CD14-positive monocyte (primary cell): Measurements from ENCODE around the gene CAB39L. TPM values are rescaled to one million over a fixed set of nuclear protein-coding genes. Genes with fewer than 3 reads are reported as not detected.

Experiments
- DNase-seq, 3 donors: peaks; one replicate each; pipeline ENCODE4 v3.0.0-alpha.2; 2011 to 2022
- H2AFZ ChIP-seq: 2 replicates; pipeline ENCODE4 v1.6.0; 2012; ENCODE audit warnings: mild to moderate bottlenecking, low read depth, low read length, inconsistent platforms; ENCODE audit not compliant: insufficient read depth, poor library complexity, severe bottlenecking
- H3K27ac ChIP-seq, 2 donors: 1 replicate in 1 of 2; 2 replicates in 1 of 2; pipeline ENCODE4 v1.5.1; 2012 to 2013; ENCODE audit warnings: low read length in 2 of 2, control low read depth in 1 of 2, inconsistent platforms in 1 of 2, low read depth in 1 of 2, mild to moderate bottlenecking in 1 of 2
- H3K27me3 ChIP-seq, 2 donors: one replicate each; pipeline versions ENCODE4 v1.6.0 to v1.6.1; 2011 to 2013; ENCODE audit warnings: low read length in 2 of 2; ENCODE audit not compliant: control insufficient read depth in 2 of 2, insufficient read depth in 2 of 2
- H3K36me3 ChIP-seq, 2 donors: replicated peaks in 1 of 2; 1 replicate in 1 of 2; 2 replicates in 1 of 2; pipeline versions ENCODE4 v1.5.1 to v1.6.1; 2012 to 2013; ENCODE audit warnings: low read length in 2 of 2, control low read depth in 1 of 2, inconsistent platforms in 1 of 2, mild to moderate bottlenecking in 1 of 2; ENCODE audit not compliant: insufficient read depth in 2 of 2, control insufficient read depth in 1 of 2
- H3K4me1 ChIP-seq, 2 donors: 1 replicate in 1 of 2; 2 replicates in 1 of 2; pipeline versions ENCODE4 v1.5.1 to v1.6.1; 2012 to 2013; ENCODE audit warnings: low read length in 2 of 2, control low read depth in 1 of 2, inconsistent platforms in 1 of 2, mild to moderate bottlenecking in 1 of 2, moderate library complexity in 1 of 2; ENCODE audit not compliant: insufficient read depth in 2 of 2, control insufficient read depth in 1 of 2
- H3K4me2 ChIP-seq: replicated peaks from 2 replicates; pipeline ENCODE3; 2012; ENCODE audit warnings: low read length, moderate library complexity, mild to moderate bottlenecking; ENCODE audit not compliant: poor library complexity, severe bottlenecking; ENCODE audit errors: extremely low read depth
- H3K4me3 ChIP-seq, 3 experiments: fragments of 200-600 bp in 1 of 3; sonication (generic) in 1 of 3; replicated peaks in 1 of 3; 1 replicate in 2 of 3; 2 replicates in 1 of 3; pipeline ENCODE4 v1.5.1; 2011 to 2013; ENCODE audit warnings: low read length in 3 of 3, mild to moderate bottlenecking in 3 of 3, control low read depth in 2 of 3, low read depth in 2 of 3, inconsistent platforms in 1 of 3, moderate library complexity in 1 of 3
- H3K79me2 ChIP-seq: 2 replicates; pipeline ENCODE4 v1.6.0; 2012; ENCODE audit warnings: mild to moderate bottlenecking, control low read depth, inconsistent platforms, low read length, moderate library complexity; ENCODE audit not compliant: insufficient read depth
- H3K9ac ChIP-seq: 2 replicates; pipeline ENCODE4 v1.6.0; 2017; ENCODE audit warnings: low read length, mild to moderate bottlenecking; ENCODE audit not compliant: insufficient read depth, poor library complexity, severe bottlenecking
- H3K9me3 ChIP-seq, 2 donors: replicated peaks in 1 of 2; 1 replicate in 1 of 2; 2 replicates in 1 of 2; pipeline versions ENCODE4 v1.5.1 to v1.6.1; 2012 to 2013; ENCODE audit warnings: low read length in 2 of 2, control low read depth in 1 of 2; ENCODE audit not compliant: control insufficient read depth in 1 of 2, insufficient read depth in 1 of 2
- H4K20me1 ChIP-seq: 2 replicates; pipeline ENCODE4 v1.6.0; 2012; ENCODE audit warnings: mild to moderate bottlenecking, low read length, control low read depth, moderate library complexity; ENCODE audit not compliant: insufficient read depth
- H3K27ac Mint-ChIP-seq, 7 donors: one replicate each; pipeline ENCODE4 v1.8.0; 2020; ENCODE audit warnings: mild to moderate bottlenecking in 7 of 7, mixed read lengths in 7 of 7, moderate library complexity in 6 of 7, inconsistent platforms in 2 of 7
- H3K27me3 Mint-ChIP-seq, 3 donors: one replicate each; pipeline ENCODE4 v1.8.0; 2021 to 2022; ENCODE audit warnings: low read depth in 3 of 3, mild to moderate bottlenecking in 3 of 3, mixed read lengths in 3 of 3, moderate library complexity in 3 of 3, inconsistent platforms in 1 of 3
- H3K36me3 Mint-ChIP-seq, 2 donors: one replicate each; pipeline ENCODE4 v1.8.0; 2020; ENCODE audit warnings: mixed read lengths in 2 of 2, inconsistent platforms in 1 of 2, mild to moderate bottlenecking in 1 of 2
- H3K4me1 Mint-ChIP-seq: one replicate; pipeline ENCODE4 v1.8.0; 2020; ENCODE audit warnings: mild to moderate bottlenecking, mixed read lengths
- H3K4me3 Mint-ChIP-seq, 2 donors: one replicate each; pipeline ENCODE4 v1.8.0; 2020; ENCODE audit warnings: mild to moderate bottlenecking in 2 of 2, mixed read lengths in 2 of 2, moderate library complexity in 1 of 2
- H3K9me3 Mint-ChIP-seq, 7 donors: one replicate each; pipeline ENCODE4 v1.8.0; 2020 to 2022; ENCODE audit warnings: mixed read lengths in 7 of 7, mild to moderate bottlenecking in 6 of 7, moderate library complexity in 6 of 7, inconsistent platforms in 2 of 7
- WGBS: methylation state at CpG from one replicate; pipeline ENCODE4 v1.1.5; 2013; ENCODE audit warnings: missing lambda C conversion rate; ENCODE audit not compliant: insufficient coverage; 5-methylcytosine and 5-hydroxymethylcytosine counted together
- intact Hi-C, 2 donors: fragments of 100-400 bp; cut with micrococcal nuclease; formaldehyde crosslinking; loops; one replicate each; pipeline versions ENCODE4 v1.15.0 to v1.15.1; 2023
- polyA plus RNA-seq, 3 donors: library from polyadenylated mRNA; depleted of rRNA in 1 of 3; unstranded in 2 of 3; stranded (reverse) in 1 of 3; fragments of 300-500 nt in 2 of 3; fragments of >200 nt in 1 of 3; fragmentation: Illumina TruSeq in 2 of 3; gene quantifications; 1 replicate in 2 of 3; 2 replicates in 1 of 3; pipeline ENCODE4 v1.2.3, GENCODE V29; 2012 to 2021
- TF ChIP-seq, protein P1 (sequence below): fragments of 200-600 bp; IDR thresholded peaks from one replicate; pipeline ENCODE4 v1.8.0; 2022; ENCODE audit warnings: antibody characterized with exemption, mild to moderate bottlenecking

Gene CAB39L
- polyA plus RNA-seq, 3 donors, result 1.9 to 5.1 (median 2.7) TPM

DNA sequence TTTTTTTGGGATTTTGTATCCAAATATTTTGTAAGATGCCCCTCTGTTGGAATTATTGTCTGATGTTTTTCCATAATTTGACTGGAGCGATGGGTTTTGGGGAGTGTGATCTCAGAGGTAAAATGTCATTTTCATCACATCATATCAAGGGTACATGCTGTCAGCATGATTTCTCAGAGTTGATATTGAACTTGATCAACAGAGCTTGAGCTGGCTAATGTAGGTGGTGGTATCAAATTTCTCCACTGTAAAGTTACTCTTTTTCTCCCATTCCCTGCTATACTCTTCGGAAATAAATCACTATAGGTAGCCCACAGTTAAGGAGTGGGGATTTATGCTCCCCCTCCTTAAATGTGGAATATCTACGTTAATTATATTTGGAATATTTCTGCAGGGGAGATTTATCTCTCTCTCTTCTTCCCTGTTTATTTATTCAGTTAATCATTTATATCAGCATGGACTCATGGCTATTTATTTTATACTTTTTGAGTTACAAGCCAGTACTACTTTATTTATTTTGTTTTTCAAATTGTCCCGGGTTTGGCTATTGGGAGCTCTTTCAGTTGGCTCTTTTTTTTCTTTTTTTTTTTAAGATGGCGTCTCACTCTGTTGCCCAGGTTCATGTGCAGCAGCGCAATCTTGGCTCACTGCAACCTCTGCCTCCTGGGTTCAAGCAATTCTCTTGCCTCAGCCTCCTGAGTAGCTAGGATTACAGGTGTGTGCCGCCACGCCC lies 9.0 kb upstream of the CAB39L start:
- Histone ChIP-seq H3K36me3 (peaks cover 4 to 14% of the 10 kb centered on the region in 2 donors), H3K9ac (no peak overlapping the region), H2AFZ (no peak overlapping the region), H3K27ac (no peak overlapping the region), H3K4me1 (peaks cover 0 to 2% of the 10 kb centered on the region in 2 donors), H3K4me3 (no peak overlapping the region), H3K9me3 (no peaks in the 10 kb centered on the region), H3K27me3 (no peaks in the 10 kb centered on the region), H3K79me2 (peaks cover 34% of the 10 kb centered on the region), H4K20me1 (no peaks in the 10 kb centered on the region), H3K4me2 (no peak overlapping the region)
- Mint-ChIP-seq H3K4me1 (peaks cover 14% of the 10 kb centered on the region), H3K27ac (no peak overlapping the region), H3K27me3 (no peaks in the 10 kb centered on the region), H3K36me3 (peaks cover 17 to 24% of the 10 kb centered on the region in 2 donors), H3K9me3 (no peaks in the 10 kb centered on the region), H3K4me3 (no peak overlapping the region)
- no CpG with 5 or more reads among the region's 8 CpGs for WGBS
- intact Hi-C loops, result no loop called here
- TF ChIP-seq, protein P1, sequence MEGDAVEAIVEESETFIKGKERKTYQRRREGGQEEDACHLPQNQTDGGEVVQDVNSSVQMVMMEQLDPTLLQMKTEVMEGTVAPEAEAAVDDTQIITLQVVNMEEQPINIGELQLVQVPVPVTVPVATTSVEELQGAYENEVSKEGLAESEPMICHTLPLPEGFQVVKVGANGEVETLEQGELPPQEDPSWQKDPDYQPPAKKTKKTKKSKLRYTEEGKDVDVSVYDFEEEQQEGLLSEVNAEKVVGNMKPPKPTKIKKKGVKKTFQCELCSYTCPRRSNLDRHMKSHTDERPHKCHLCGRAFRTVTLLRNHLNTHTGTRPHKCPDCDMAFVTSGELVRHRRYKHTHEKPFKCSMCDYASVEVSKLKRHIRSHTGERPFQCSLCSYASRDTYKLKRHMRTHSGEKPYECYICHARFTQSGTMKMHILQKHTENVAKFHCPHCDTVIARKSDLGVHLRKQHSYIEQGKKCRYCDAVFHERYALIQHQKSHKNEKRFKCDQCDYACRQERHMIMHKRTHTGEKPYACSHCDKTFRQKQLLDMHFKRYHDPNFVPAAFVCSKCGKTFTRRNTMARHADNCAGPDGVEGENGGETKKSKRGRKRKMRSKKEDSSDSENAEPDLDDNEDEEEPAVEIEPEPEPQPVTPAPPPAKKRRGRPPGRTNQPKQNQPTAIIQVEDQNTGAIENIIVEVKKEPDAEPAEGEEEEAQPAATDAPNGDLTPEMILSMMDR, result no peak
- no peak for DNase-seq

GRCh38 chr13:49450105-49450819 lies 6.4 kb upstream of the CAB39L start:
- H4K20me1 ChIP-seq, result no peaks in the 10 kb centered on the region
- peaks cover 4 to 13% of the 10 kb centered on the region in 2 donors for H3K36me3 ChIP-seq
- peaks cover 20 to 26% of the 10 kb centered on the region in 2 donors for H3K36me3 Mint-ChIP-seq
- H3K4me1 Mint-ChIP-seq, result peaks cover 34% of the 10 kb centered on the region
- H3K4me2 ChIP-seq, result no peak overlapping the region
- H2AFZ ChIP-seq, result no peak overlapping the region
- H3K4me1 ChIP-seq, result peaks cover 12 to 26% of the 10 kb centered on the region in 2 donors
- intact Hi-C loops, result no loop called here
- TF ChIP-seq, protein P1, result no peak
- no peak overlapping the region for H3K4me3 Mint-ChIP-seq
- H3K9me3 ChIP-seq, result no peaks in the 10 kb centered on the region
- no peak for DNase-seq
- H3K27me3 ChIP-seq, result no peaks in the 10 kb centered on the region
- H3K9me3 Mint-ChIP-seq, result no peaks in the 10 kb centered on the region
- no peak overlapping the region for H3K9ac ChIP-seq
- no CpG with 5 or more reads among the region's 3 CpGs for WGBS
- peaks cover 56% of the 10 kb centered on the region for H3K79me2 ChIP-seq
- H3K27ac Mint-ChIP-seq, result peak overlapping the region in 4 of 7 donors; percentile 9 to 87 (median 38)
- H3K27me3 Mint-ChIP-seq, result no peaks in the 10 kb centered on the region
- H3K4me3 ChIP-seq, result no peak overlapping the region
- H3K27ac ChIP-seq, result no peak overlapping the region
